AG10803 (cell line): ENCODE data around the gene DHCR7.

ENCODE experiments used
- DNase-seq: peaks from one replicate; pipeline ENCODE4 v3.0.0; 2010; ENCODE audit warnings: low read depth
- H3K4me3 ChIP-seq: 2 replicates; pipeline ENCODE4 v1.5.1; 2011; ENCODE audit warnings: mild to moderate bottlenecking, low read length, control low read depth
- CTCF ChIP-seq: conservative IDR thresholded peaks from 2 replicates; pipeline ENCODE4 v1.5.1; 2011; ENCODE audit warnings: mild to moderate bottlenecking, low read length, control low read depth, inconsistent platforms

The DHCR7 gene

GRCh38 chr11:71410363-71410966, 37.7 kb downstream of the DHCR7 start:
- TF ChIP-seq CTCF = no peak
- no peak overlapping the region for H3K4me3 ChIP-seq
- DNase-seq = no peak

GRCh38 chr11:71408826-71409225, 39.4 kb downstream of the DHCR7 start:
- DNase-seq = no peak
- H3K4me3 ChIP-seq = no peak overlapping the region
- no peak for TF ChIP-seq CTCF

DNA sequence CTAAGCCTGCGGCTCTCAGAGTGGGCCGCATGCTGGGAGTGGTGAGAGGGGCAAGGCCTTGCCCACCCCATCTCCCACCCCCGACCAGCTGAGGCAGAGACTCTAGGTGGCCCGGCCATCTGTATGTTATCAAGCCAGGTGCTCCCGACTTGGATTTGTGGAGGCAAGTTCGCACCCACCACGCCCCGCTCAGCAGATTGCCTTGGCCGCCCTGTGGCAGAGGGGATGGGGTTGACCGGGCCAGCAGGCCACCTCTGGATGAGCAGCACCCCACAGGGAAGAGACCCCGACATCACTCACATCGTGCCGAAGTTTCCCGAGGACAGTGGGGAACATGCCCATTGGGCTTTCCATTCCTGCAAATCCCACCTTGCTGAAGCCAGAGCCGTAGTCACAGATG, 40.8 kb downstream of the DHCR7 start:
- DNase-seq = no peak
- TF ChIP-seq CTCF = no peak
- H3K4me3 ChIP-seq = no peak overlapping the region

DNA sequence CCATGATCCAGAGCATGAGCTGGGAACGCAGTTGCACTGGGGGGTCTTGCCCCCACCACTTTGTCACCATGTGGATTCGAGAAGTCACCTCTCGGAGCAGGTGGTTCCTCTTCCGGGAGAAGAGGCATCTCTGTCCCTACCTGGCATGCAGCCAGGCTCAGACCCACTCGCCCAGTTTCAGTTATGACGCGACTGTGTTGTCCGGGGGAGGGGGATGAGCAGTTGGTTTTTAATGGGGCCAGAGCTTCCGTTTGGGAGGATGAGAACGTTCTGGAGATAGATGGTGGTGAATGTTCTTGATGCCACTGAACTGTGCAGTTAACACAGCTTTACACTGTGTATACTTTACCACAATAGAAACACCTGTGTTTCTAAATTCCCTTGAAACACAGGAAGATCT, 41.5 kb downstream of the DHCR7 start:
- DNase-seq = no peak
- TF ChIP-seq CTCF = no peak
- H3K4me3 ChIP-seq = no peak overlapping the region

GRCh38 chr11:71404209-71404608, 44.0 kb downstream of the DHCR7 start:
- no peak for TF ChIP-seq CTCF
- no peak overlapping the region for H3K4me3 ChIP-seq
- DNase-seq = no peak

DNA sequence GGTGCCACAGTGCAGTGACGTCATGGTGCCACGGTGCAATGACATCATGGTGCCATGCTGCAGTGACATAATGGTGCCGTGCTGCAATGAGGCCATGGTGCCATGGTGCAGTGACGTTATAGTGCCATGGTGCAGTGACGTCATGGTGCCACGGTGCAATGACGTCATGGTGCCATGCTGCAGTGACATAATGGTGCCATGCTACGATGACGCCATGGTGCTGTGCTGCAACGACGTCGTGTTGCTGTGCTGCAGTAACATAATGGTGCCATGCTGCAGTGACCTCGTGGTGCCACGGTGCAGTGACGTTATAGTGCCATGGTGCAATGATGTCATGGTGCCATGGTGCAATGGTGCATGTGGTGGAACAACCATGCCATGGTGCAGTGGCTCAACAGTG, 45.3 kb downstream of the DHCR7 start:
- TF ChIP-seq CTCF = no peak
- no peak for DNase-seq
- H3K4me3 ChIP-seq = no peak overlapping the region

GRCh38 chr11:71400216-71400615, 48.0 kb downstream of the DHCR7 start:
- no peak for TF ChIP-seq CTCF
- no peak for DNase-seq
- H3K4me3 ChIP-seq = no peak overlapping the region
